Measurements from ENCODE around the gene KIAA1217. TPM values are rescaled to one million over a fixed set of nuclear protein-coding genes. Genes with fewer than 3 reads are reported as not detected.

The KIAA1217 gene, protein sequence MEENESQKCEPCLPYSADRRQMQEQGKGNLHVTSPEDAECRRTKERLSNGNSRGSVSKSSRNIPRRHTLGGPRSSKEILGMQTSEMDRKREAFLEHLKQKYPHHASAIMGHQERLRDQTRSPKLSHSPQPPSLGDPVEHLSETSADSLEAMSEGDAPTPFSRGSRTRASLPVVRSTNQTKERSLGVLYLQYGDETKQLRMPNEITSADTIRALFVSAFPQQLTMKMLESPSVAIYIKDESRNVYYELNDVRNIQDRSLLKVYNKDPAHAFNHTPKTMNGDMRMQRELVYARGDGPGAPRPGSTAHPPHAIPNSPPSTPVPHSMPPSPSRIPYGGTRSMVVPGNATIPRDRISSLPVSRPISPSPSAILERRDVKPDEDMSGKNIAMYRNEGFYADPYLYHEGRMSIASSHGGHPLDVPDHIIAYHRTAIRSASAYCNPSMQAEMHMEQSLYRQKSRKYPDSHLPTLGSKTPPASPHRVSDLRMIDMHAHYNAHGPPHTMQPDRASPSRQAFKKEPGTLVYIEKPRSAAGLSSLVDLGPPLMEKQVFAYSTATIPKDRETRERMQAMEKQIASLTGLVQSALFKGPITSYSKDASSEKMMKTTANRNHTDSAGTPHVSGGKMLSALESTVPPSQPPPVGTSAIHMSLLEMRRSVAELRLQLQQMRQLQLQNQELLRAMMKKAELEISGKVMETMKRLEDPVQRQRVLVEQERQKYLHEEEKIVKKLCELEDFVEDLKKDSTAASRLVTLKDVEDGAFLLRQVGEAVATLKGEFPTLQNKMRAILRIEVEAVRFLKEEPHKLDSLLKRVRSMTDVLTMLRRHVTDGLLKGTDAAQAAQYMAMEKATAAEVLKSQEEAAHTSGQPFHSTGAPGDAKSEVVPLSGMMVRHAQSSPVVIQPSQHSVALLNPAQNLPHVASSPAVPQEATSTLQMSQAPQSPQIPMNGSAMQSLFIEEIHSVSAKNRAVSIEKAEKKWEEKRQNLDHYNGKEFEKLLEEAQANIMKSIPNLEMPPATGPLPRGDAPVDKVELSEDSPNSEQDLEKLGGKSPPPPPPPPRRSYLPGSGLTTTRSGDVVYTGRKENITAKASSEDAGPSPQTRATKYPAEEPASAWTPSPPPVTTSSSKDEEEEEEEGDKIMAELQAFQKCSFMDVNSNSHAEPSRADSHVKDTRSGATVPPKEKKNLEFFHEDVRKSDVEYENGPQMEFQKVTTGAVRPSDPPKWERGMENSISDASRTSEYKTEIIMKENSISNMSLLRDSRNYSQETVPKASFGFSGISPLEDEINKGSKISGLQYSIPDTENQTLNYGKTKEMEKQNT (N-terminal part only)
- total RNA-seq (10 to 100 TPM; 15.0 to 36.7 (median 24.3) TPM), polyA plus RNA-seq (10 to 100 TPM; 11.9 to 13.5 TPM)

DNA sequence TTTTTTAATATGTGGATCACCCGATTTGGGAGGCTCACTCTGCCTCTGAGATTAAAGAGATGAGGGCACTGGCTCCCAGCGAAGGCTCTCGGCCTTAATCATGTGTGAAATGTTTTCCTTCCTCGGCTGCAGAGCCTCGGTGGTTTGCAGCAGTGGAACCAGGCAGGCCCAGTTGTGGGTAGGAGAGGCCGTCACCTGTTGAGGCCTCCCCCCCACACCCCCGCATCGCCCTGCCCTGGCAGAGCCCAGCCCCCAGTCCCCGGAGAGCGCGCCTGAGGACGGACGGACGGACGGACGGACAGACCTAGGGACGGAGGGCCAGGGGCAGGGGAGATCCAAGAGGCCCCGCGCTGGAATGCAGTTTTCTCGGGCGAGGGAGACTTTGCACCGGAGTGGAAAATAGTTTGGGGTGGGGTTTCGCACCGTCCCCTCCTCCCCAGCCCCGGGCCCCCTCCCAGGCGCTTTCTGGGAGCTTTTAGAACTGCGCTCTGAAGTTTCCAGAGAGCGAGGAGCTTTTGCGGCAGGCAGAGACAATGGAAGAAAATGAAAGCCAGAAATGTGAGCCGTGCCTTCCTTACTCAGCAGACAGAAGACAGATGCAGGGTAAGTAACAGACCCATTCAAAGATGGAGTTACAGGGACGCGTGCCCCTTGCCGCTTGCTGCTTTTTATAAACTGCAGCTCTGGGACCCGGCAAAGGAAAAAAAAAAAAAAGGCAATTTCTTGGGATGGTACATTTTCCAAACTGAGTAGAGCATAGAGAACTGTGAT lies at the start of gene KIAA1217:
Gene KIAA1217, plus strand, starts transcription at position 478 of the 771 bp plus-strand sequence. Its CDS starts 56 bp downstream, at position 534.
- DNase-seq, result peak; percentile 53 to 83 (median 66)
- Histone ChIP-seq H3K27ac (peak within 1 kb of the TSS; percentile 65 to 92 (median 86)), H3K36me3 (no peaks in the 10 kb centered on the region), H3K4me3 (peak within 1 kb of the TSS; percentile 28 to 59 (median 52)), H3K27me3 (no peaks in the 10 kb centered on the region), H3K9me3 (no peaks in the 10 kb centered on the region), H3K4me1 (peaks cover 0 to 6% (median 6%) of the 10 kb centered on the region in 3 donors)
- TF ChIP-seq, protein P1, sequence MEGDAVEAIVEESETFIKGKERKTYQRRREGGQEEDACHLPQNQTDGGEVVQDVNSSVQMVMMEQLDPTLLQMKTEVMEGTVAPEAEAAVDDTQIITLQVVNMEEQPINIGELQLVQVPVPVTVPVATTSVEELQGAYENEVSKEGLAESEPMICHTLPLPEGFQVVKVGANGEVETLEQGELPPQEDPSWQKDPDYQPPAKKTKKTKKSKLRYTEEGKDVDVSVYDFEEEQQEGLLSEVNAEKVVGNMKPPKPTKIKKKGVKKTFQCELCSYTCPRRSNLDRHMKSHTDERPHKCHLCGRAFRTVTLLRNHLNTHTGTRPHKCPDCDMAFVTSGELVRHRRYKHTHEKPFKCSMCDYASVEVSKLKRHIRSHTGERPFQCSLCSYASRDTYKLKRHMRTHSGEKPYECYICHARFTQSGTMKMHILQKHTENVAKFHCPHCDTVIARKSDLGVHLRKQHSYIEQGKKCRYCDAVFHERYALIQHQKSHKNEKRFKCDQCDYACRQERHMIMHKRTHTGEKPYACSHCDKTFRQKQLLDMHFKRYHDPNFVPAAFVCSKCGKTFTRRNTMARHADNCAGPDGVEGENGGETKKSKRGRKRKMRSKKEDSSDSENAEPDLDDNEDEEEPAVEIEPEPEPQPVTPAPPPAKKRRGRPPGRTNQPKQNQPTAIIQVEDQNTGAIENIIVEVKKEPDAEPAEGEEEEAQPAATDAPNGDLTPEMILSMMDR (IDR thresholded peaks at IDR 0.05), result no peak
- intact Hi-C loops (cut with DNase I), result no loop called here
- 1% methylated on average over 34 of the region's 34 CpGs for WGBS, 2 donors
- no peak for FAIRE-seq
- ATAC-seq, result peak; percentile 71 to 81 (median 78)

DNA sequence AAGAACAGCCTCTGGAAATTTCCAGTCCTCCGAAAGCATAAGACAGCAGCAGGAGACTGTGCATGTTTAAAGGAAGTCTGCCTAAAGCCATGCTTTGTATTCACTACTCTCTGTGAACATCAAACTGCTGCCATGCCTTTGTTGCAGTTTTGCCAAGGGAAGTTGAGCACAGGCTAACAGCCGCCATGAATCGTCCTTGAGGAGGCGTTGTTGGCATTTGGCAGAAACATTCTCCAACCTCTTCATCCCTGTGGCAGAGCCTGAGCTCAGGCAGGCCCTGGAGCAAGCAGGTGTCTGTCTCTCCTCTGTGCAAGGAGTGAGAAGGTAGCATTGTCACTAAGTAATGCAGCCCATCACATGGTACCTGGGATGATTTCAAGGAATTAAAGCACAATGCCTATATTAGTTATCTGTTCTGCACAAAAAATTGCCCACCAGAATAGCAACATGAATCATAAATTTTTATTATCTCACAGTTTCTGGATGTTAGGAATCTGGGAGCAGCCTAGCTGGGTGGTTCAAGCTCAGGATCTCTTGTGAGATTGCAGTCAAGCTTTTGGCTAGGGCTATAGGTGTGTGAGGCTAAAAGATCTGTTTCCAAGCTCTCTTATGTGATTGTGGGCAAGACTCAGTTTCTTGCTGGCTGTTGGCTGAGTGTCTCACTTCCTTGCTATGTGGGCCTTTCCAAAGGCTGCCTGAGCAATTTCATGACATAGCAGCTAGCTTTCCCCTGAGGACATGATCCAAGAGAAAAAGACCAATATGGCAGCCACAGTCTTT lies 46.5 kb upstream of the KIAA1217 start:
- no peaks in the 10 kb centered on the region for H3K27me3 ChIP-seq
- H3K36me3 ChIP-seq, result no peaks in the 10 kb centered on the region
- 59 to 62% methylated on average over 4 of the region's 4 CpGs for WGBS, 2 donors
- H3K9me3 ChIP-seq, result no peaks in the 10 kb centered on the region
- TF ChIP-seq, protein P1 (IDR thresholded peaks at IDR 0.05), result no peak
- no peak for FAIRE-seq
- ATAC-seq, result no peak
- no peak overlapping the region for H3K4me3 ChIP-seq
- intact Hi-C loops (cut with DNase I), result no loop called here
- no peak overlapping the region for H3K27ac ChIP-seq
- no peak for DNase-seq
- no peaks in the 10 kb centered on the region for H3K4me1 ChIP-seq

DNA sequence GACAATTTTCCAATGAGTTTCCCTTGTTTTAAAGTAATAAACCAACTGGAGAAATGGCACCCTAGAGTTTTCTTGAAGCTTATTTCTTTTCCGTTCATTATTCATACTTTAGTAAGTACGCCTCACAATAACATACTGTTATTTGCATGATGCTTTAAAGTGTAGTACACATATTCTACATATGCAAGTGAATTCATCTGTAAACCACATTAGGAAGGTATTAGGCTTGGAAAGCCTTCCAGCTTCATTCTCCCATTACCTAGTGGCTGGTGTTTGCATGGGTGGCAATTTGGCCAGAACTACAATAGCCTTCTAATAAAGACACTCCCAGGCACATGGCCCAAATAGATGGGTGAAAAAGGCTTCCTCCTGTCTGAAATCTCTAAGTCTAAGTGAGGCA lies 45.5 kb upstream of the KIAA1217 start:
- Histone ChIP-seq H3K27me3 (no peaks in the 10 kb centered on the region), H3K4me3 (no peak overlapping the region), H3K36me3 (no peaks in the 10 kb centered on the region), H3K4me1 (no peaks in the 10 kb centered on the region), H3K27ac (no peak overlapping the region), H3K9me3 (no peaks in the 10 kb centered on the region)
- 91 to 97% methylated on average over 2 of the region's 2 CpGs for WGBS, 2 donors
- FAIRE-seq (no peak), DNase-seq (no peak), ATAC-seq (no peak)
- TF ChIP-seq, protein P1 (IDR thresholded peaks at IDR 0.05), result no peak
- intact Hi-C loops (cut with DNase I), result no loop called here
